ENCODE data around the gene MAP1LC3B2.

The MAP1LC3B2 gene

GRCh38 chr12:116603546-116604177, 44.5 kb downstream of the MAP1LC3B2 start:
- TF ChIP-seq CTCF (IDR thresholded peaks at IDR 0.05; ENCODE audit: low read depth, low read length), result no peak
- no peak for DNase-seq (ENCODE audit: low read depth, low spot score)
- in situ Hi-C loops (cut with HindIII; ENCODE audit: low sequenced_read_pairs), result no loop called here
- no peak overlapping the region for H3K4me3 ChIP-seq (ENCODE audit: low read depth, low read length)

- no peak for TF ChIP-seq CTCF (IDR thresholded peaks at IDR 0.05; ENCODE audit: low read depth, low read length)
- DNase-seq (ENCODE audit: low read depth, low spot score), result no peak
- H3K4me3 ChIP-seq (ENCODE audit: low read depth, low read length), result no peak overlapping the region
- in situ Hi-C loops (cut with HindIII; ENCODE audit: low sequenced_read_pairs), result no loop called here
Observed at GRCh38 chr12:116604178-116604895, 45.2 kb downstream of the MAP1LC3B2 start.

- H3K4me3 ChIP-seq (ENCODE audit: low read depth, low read length), result no peak overlapping the region
- TF ChIP-seq CTCF (IDR thresholded peaks at IDR 0.05; ENCODE audit: low read depth, low read length), result no peak
- in situ Hi-C loops (cut with HindIII; ENCODE audit: low sequenced_read_pairs), result no loop called here
- no peak for DNase-seq (ENCODE audit: low read depth, low spot score)
Observed at GRCh38 chr12:116604951-116605641, 45.9 kb downstream of the MAP1LC3B2 start.

GRCh38 chr12:116606397-116606796, 47.2 kb downstream of the MAP1LC3B2 start:
- DNase-seq (ENCODE audit: low read depth, low spot score), result no peak
- in situ Hi-C loops (cut with HindIII; ENCODE audit: low sequenced_read_pairs), result no loop called here

GRCh38 chr12:116607039-116607438, 47.9 kb downstream of the MAP1LC3B2 start:
- H3K4me3 ChIP-seq (ENCODE audit: low read depth, low read length), result no peak overlapping the region
- no peak for TF ChIP-seq CTCF (IDR thresholded peaks at IDR 0.05; ENCODE audit: low read depth, low read length)
- in situ Hi-C loops (cut with HindIII; ENCODE audit: low sequenced_read_pairs), result no loop called here
- no peak for DNase-seq (ENCODE audit: low read depth, low spot score)

More at GRCh38 chr12:116606397-116606796, 47.2 kb downstream of the MAP1LC3B2 start:
- no peak for TF ChIP-seq CTCF (IDR thresholded peaks at IDR 0.05; ENCODE audit: low read depth, low read length)
- no peak overlapping the region for H3K4me3 ChIP-seq (ENCODE audit: low read depth, low read length)

- no peak for DNase-seq (ENCODE audit: low read depth, low spot score)
- in situ Hi-C loops (cut with HindIII; ENCODE audit: low sequenced_read_pairs), result no loop called here
- peak; percentile 22 for TF ChIP-seq CTCF (IDR thresholded peaks at IDR 0.05; ENCODE audit: low read depth, low read length)
- no peak overlapping the region for H3K4me3 ChIP-seq (ENCODE audit: low read depth, low read length)
Observed at GRCh38 chr12:116609319-116610114, 50.3 kb downstream of the MAP1LC3B2 start.

All from astrocyte of the spinal cord (primary cell).